Fibroblast of lung (primary cell): Measurements from ENCODE around the gene PPM1A.

Source experiments
- CTCF ChIP-seq, 2 donors: IDR thresholded peaks in 1 of 2; conservative IDR thresholded peaks in 1 of 2; 1 replicate in 1 of 2; 2 replicates in 1 of 2; pipeline ENCODE4 v1.5.1; 2011 to 2012; ENCODE audit warnings: low read length in 2 of 2, control low read depth in 1 of 2, inconsistent platforms in 1 of 2, low read depth in 1 of 2, mild to moderate bottlenecking in 1 of 2
- EZH2 ChIP-seq: IDR thresholded peaks from 2 replicates; pipeline ENCODE4 v1.5.1; 2012; ENCODE audit warnings: low read length, control low read depth, mild to moderate bottlenecking; ENCODE audit errors: missing control alignments

DNA sequence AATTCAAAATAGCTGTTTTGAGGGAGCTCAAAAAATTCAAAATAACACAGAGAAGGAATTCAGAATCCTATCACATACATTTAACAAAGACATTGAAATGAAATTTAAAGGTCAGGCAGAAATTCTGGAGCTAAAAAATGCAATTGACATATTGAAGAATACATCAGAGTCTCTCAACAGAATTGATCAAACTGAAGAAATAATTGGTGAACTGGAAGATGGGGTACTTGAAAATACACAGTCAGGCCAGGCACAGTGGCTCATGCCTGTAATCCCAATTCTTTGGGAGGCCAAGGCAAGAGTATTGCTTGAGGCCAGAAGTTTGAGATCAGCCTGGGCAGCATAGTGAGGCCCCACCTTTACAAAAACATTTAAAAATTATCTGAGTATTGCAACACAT is 49.7 kb upstream of the PPM1A start:
- TF ChIP-seq EZH2 (no peak), CTCF (conservative IDR thresholded peaks at IDR 0.05 in 1 of 2, IDR thresholded peaks at IDR 0.05 in 1 of 2; ENCODE audit: low read depth in 1 of 2, low read length in 2 of 2) (no peak)
